RWPE2 (cell line): ENCODE measurements around the gene CDKN1A.

Experiments used
- ATAC-seq: fragments of 200-7000 bp; cut with Tn5 transposase; 3 replicates; pipeline ENCODE4 v1.9.1; 2021; ENCODE audit warnings: low read depth
- DNase-seq: peaks from one replicate; pipeline ENCODE4 v3.0.0-alpha.2; 2020; ENCODE audit warnings: low spot score
- H3K27ac ChIP-seq: fragments of 450-650 bp; 2 replicates; pipeline ENCODE4 v1.5.1; 2017; ENCODE audit warnings: mild to moderate bottlenecking; ENCODE audit not compliant: poor library complexity, severe bottlenecking
- H3K27me3 ChIP-seq: fragments of 250-450 bp; sonication (Bioruptor Pico); 2 replicates; pipeline ENCODE4 v1.5.1; 2021; ENCODE audit warnings: mild to moderate bottlenecking, moderate library complexity; ENCODE audit not compliant: insufficient read depth, poor library complexity, severe bottlenecking
- H3K36me3 ChIP-seq: fragments of 250-450 bp; sonication (Bioruptor Pico); 2 replicates; pipeline ENCODE4 v1.5.1; 2020; ENCODE audit warnings: low read depth, mild to moderate bottlenecking, moderate library complexity
- H3K4me1 ChIP-seq: fragments of 250-450 bp; sonication (Bioruptor Pico); 2 replicates; pipeline ENCODE4 v1.5.1; 2021; ENCODE audit warnings: mild to moderate bottlenecking, moderate library complexity; ENCODE audit not compliant: insufficient read depth, poor library complexity, severe bottlenecking
- H3K4me3 ChIP-seq: fragments of 250-450 bp; sonication (Bioruptor Pico); 2 replicates; pipeline ENCODE4 v1.5.1; 2021; ENCODE audit warnings: mild to moderate bottlenecking, moderate library complexity; ENCODE audit not compliant: severe bottlenecking
- H3K9me3 ChIP-seq: fragments of 250-450 bp; sonication (Bioruptor Pico); 2 replicates; pipeline ENCODE4 v1.5.1; 2021; ENCODE audit warnings: mild to moderate bottlenecking, moderate library complexity; ENCODE audit not compliant: severe bottlenecking
- TF ChIP-seq, protein P1 (sequence below): fragments of 450-650 bp; IDR thresholded peaks from one replicate; pipeline ENCODE4 v1.5.1; 2017; ENCODE audit warnings: mild to moderate bottlenecking, moderate library complexity; ENCODE audit not compliant: poor library complexity, severe bottlenecking

The CDKN1A gene

DNA sequence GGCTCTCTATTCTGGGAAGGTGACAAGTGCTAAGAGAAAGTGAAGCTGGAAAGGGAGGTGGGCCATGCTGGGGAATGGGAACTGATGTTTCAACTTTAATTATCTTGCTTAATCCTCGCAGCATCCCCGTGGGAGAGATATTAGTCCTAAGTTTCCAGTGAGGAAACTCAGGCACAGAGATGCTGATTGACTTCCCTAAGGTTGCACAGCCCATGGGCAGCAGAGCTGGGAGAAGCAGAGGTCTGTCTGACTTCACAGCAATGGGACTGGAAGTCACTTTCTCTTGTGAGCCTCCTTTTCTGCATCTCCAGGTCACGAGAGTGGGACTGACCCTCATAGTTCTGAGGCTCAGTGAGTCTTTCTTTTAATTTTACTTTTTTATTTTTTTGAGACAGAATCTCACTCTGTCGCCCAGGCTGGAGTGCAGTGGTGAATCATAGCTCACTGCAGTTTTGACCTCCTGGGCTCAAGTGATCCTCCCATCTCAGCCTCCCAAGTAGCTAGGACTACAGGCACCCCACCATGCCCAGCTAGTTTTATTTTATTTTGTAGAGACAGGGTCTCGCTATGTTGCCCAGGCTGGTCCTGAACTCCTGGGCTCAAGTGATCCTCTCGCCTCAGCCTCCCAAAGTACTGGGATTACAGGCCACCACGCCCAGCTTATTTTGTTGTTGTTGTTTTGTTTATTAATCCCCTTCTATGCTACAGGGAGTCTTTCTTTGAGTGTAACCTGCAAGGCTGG, 21.7 kb downstream of the CDKN1A start:
- Histone ChIP-seq H3K4me1 (peaks cover 14% of the 10 kb centered on the region), H3K27me3 (no peaks in the 10 kb centered on the region), H3K27ac (peak overlapping the region; percentile 53), H3K36me3 (no peaks in the 10 kb centered on the region), H3K9me3 (no peaks in the 10 kb centered on the region), H3K4me3 (no peak overlapping the region)
- TF ChIP-seq, protein P1, sequence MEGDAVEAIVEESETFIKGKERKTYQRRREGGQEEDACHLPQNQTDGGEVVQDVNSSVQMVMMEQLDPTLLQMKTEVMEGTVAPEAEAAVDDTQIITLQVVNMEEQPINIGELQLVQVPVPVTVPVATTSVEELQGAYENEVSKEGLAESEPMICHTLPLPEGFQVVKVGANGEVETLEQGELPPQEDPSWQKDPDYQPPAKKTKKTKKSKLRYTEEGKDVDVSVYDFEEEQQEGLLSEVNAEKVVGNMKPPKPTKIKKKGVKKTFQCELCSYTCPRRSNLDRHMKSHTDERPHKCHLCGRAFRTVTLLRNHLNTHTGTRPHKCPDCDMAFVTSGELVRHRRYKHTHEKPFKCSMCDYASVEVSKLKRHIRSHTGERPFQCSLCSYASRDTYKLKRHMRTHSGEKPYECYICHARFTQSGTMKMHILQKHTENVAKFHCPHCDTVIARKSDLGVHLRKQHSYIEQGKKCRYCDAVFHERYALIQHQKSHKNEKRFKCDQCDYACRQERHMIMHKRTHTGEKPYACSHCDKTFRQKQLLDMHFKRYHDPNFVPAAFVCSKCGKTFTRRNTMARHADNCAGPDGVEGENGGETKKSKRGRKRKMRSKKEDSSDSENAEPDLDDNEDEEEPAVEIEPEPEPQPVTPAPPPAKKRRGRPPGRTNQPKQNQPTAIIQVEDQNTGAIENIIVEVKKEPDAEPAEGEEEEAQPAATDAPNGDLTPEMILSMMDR: no peak
- DNase-seq (no peak), ATAC-seq (no peak)

DNA sequence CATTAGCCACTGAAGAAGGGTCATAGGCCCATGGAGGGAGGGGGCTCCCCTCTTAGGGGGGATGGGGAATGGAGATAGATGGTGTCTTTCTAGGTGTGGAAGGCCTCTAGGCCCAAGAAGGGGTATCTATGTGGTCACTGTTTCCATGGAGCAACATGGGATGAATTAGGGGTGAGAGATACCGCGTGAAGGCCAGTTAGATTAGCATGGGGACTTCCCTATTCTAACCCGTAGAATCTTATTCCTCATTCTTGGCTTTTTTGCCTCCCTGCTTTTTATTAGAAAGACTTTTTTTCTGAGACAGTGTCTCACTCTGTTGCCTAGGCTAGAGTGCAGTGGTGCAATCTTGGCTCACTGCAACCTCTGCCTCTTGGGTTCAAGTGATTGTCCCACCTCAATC, 22.3 kb downstream of the CDKN1A start:
- H3K9me3 ChIP-seq: no peaks in the 10 kb centered on the region

DNA sequence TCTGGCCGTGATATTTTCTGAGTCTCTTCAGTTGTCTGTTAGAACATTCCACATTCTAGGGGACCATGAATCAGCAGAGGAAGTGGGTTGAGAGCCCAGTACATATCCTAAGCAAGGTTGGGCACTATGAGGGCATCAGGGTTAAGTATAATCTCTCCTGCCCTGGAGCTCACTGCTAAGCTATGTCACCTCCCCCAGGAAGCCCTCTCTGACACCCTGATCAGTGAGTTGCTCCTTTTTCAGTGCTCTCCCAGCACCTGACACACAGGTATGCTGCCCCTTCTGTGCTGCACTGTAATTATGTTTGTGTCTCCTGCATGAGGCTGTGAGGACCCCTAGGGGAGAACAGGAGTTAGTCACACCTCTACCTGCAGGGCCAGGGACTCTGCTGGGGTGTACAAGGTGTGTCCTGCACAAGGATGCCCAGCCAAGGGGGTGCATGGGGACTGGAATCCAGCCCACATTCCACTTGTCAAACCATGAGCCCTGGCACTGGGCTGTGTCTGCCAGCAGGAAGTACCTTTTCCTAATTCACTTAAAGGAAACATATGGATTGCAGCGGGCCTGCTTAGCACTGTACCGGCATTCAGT, 23.0 kb downstream of the CDKN1A start:
- H3K4me3 ChIP-seq: no peak overlapping the region
- no peaks in the 10 kb centered on the region for H3K9me3 ChIP-seq
- H3K36me3 ChIP-seq: no peaks in the 10 kb centered on the region
- H3K4me1 ChIP-seq: peaks cover 14% of the 10 kb centered on the region
- peak overlapping the region; percentile 53 for H3K27ac ChIP-seq
- DNase-seq (no peak), ATAC-seq (peak; percentile 85)
- TF ChIP-seq, protein P1: peak; percentile 52
- no peaks in the 10 kb centered on the region for H3K27me3 ChIP-seq

More for the DNA sequence above, 22.3 kb downstream of the CDKN1A start:
- Histone ChIP-seq H3K27me3 (no peaks in the 10 kb centered on the region), H3K36me3 (no peaks in the 10 kb centered on the region), H3K4me3 (no peak overlapping the region), H3K27ac (peak overlapping the region; percentile 53), H3K4me1 (peaks cover 14% of the 10 kb centered on the region)
- TF ChIP-seq, protein P1: no peak
- DNase-seq: no peak
- ATAC-seq: no peak

GRCh38 chr6:36702656-36703055, 24.1 kb downstream of the CDKN1A start:
- Histone ChIP-seq H3K4me1 (peaks cover 14% of the 10 kb centered on the region), H3K36me3 (no peaks in the 10 kb centered on the region), H3K27ac (no peak overlapping the region), H3K27me3 (no peaks in the 10 kb centered on the region), H3K9me3 (no peaks in the 10 kb centered on the region), H3K4me3 (no peak overlapping the region)
- TF ChIP-seq, protein P1: no peak
- no peak for DNase-seq
- ATAC-seq: no peak

DNA sequence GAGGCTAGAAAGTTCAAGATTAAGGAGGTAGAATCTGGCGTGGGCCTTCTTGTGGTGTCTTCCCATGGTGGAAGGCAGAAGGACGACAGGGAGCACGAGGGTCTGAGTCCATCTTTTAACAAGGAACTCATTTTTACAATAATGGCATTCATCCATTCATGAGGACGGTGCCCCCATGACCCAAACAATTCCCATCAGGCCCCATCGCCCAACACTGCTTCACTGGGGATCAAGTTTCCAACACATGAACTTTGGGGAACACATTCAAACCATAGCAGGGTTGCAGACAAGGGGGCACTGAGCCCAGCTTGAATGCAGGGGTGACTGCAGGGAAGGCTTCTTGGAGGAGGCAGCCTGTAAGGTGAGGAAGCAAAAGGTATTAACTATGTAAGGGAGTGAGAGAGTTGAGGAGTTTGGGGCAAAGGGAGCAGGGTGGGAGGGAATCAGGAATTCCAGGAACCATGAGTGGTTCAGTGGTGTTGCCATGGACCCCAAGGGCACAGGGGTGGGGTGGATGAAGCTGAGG, 24.6 kb downstream of the CDKN1A start:
- no peaks in the 10 kb centered on the region for H3K9me3 ChIP-seq
- no peak overlapping the region for H3K27ac ChIP-seq
- no peaks in the 10 kb centered on the region for H3K27me3 ChIP-seq
- TF ChIP-seq, protein P1: no peak
- peaks cover 14% of the 10 kb centered on the region for H3K4me1 ChIP-seq
- H3K4me3 ChIP-seq: no peak overlapping the region
- DNase-seq: no peak
- ATAC-seq: no peak
- H3K36me3 ChIP-seq: no peaks in the 10 kb centered on the region
